Activated CD8-positive, alpha-beta memory T cell treated with anti-CD3 and anti-CD28 coated beads for 48 hours (primary cell): ENCODE data around the gene SCART1.
"Not testable (repeated sequence)": the region's sequence is repeated elsewhere in the genome, so short reads cannot be mapped to it uniquely, and the experiment has no call there.

Source experiments
- DNase-seq, 3 experiments: peaks; one replicate each; pipeline ENCODE4 v3.0.0-alpha.2; 2020; ENCODE audit warnings: low read depth in 2 of 3, low spot score in 2 of 3

SCART1 gene

DNA sequence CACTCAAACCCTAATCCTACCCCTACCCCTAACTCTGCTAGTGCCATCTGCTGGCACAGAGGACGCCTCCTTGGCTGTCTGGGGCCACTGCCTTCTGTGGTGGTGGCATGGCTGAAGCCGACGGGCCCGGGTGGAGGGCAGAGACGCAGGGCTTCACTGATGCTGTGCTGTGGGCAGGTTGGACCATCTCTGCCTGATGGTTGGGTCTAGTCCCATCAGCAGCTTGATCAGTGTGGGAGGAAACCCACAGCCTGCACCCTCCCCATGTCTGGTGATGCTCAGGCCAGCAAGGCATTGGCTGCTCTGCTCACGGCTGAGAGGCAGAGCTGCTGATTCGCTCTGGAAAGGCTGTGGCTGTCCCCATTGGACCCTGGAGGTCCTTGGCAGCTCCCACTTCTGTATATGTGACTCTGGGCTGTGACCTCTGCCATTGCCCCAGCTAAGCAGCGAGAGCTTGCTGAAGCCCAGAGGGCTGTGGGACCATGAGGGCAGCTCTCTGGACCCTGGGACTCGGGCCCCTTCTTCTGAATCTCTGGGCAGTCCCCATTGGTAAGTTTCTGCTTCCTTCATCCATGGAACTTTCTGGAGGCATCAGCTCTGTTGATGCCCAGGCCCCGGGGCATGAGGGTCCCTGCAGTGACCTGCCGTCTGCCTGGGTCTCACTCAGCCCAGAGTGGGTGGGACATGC is at the start of gene SCART1:
Gene SCART1, plus strand, starts transcription at position 430 of the 688 bp plus-strand sequence. Its CDS starts 53 bp downstream, at position 483.
- DNase-seq: no peak

DNA sequence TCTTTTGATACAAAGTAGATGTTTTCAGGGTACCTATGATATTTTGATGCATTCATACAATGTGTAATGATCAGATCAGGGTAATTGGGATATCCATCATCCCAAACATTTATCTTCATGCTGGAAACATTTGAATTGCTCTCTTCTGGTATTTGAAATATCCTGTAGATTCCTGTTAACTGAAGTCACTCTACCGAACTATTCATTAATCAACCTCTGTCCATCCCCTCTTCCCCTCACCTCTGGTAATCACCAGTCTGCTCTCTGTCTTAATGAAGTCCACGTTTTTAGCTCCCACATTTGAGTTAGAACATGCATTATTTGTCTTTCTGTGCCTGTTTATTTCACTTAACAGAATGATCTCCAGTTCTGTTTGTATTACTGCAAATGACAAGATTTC is 48.5 kb upstream of the SCART1 start:
- DNase-seq: no peak

DNA sequence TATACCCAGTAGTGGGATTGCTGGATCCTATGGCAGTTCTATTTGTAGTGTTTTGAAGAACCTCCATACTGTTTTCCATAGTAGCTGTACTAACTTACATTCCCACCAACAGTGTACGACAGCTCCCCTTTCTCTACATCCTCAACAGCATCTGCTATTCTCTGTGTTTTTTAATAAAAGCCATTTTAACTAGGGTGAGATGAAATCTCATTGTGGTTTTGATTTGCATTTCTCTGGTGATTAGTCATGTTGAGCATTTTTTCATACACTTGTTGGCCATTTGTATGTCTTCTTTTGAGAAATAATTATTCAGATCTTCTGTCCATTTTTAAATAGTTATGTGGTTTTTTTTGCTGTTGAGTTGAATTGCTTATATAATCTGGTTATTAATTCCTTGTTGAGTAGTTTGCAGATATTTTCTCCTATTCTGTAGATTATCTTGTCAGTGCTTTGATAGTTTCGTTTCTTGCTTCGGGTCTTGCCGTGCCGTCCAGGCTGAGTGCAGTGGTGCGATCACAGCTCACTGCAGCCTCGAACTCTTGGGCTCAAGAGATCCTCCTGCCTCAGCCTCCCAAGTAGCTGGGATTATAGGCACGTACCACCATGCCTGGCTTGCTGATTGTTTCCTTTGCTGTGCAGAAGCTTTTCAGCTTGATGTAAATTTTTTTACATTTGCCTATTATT is 47.8 kb upstream of the SCART1 start:
- no peak for DNase-seq

DNA sequence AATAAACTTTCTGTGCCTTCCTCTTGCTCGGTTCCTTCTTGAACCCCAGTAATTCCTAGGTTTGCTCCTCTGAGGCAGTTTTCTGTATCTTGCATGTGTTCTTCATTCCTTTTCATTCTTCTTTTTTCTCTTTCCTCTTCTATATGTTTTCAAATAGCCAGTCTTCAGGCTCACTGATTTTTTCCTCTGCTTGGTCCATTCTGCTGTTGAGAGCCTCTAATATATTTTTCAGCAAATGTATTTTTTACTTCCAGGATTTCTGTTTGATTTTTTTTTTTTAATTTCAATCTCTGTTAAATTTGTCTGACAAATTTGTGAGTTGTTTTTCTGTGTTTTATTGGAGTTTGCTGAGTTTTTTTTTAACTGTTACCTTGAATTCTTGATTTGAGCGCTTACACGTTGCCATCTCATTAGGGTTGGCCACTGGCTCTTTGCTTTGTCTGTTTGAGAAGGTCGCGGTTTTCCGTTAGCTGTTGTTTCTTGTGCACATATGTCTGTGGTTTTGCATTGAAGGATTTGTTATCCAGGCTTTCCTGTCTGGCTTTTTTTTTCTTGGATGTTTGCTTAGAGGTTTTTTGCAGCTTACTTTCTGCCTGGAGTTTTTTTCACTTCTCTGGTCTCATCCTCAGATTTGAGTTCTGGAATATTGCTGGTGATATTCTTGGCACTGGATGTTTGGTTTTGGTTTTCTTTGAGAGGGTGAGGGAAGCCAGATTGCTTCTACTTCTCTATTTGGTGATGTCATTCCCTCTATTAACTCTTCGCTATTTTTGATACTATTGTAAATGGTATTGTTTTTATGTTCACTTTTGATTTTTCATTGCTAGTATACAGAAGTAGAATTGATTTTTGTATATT is 42.0 kb upstream of the SCART1 start:
- DNase-seq: no peak

DNA sequence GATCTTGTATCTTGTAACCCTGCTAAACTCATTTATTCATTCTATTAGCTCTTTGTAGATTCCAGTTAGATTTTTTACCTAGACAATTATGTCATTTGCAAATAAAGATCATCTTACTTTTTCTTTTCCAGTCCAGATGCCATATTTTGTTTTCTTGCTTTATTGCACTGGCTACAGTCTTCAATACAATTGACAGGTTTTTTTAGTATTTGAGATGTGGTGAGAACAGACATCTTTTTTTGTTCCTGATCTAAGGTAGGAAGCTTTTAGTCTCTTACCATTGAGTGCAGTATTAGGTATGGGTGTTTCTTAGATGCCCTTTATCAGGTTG is 41.4 kb upstream of the SCART1 start:
- DNase-seq: no peak

DNA sequence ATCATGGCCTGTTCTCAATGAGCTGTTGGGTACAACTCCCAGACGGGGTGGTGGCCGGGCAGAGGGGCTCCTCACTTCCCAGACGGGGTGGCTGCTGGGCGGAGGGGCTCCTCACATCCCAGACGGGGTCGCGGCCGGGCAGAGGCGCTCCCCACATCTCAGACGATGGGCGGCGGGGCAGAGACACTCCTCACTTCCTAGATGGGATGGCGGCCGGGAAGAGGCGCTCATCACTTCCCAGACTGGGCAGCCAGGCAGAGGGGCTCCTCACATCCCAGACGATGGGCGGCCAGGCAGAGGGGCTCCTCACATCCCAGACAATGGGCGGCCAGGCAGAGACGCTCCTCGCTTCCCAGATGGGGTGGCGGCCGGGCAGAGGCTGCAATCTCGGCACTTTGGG is 39.3 kb upstream of the SCART1 start:
- not testable (repeated sequence) for DNase-seq

DNA sequence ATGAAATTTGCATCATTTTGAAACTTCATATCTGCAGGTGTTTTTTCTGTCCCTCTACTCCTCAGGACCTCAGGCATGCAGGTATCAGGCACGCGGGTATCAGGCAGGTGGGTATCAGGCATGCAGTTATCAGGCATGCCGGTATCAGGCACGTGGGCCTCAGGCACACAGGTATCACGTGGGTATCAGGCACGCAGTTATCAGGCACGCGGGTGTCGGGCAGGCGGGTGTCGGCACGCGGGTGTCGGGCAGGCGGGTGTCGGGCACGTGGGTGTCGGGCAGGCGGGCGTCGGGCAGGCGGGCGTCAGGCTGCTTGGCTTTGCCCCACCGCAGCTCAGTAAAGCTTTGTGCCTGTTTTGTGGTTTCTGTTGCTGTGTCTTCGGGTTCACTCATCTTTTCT is 38.0 kb upstream of the SCART1 start:
- DNase-seq: no peak

DNA sequence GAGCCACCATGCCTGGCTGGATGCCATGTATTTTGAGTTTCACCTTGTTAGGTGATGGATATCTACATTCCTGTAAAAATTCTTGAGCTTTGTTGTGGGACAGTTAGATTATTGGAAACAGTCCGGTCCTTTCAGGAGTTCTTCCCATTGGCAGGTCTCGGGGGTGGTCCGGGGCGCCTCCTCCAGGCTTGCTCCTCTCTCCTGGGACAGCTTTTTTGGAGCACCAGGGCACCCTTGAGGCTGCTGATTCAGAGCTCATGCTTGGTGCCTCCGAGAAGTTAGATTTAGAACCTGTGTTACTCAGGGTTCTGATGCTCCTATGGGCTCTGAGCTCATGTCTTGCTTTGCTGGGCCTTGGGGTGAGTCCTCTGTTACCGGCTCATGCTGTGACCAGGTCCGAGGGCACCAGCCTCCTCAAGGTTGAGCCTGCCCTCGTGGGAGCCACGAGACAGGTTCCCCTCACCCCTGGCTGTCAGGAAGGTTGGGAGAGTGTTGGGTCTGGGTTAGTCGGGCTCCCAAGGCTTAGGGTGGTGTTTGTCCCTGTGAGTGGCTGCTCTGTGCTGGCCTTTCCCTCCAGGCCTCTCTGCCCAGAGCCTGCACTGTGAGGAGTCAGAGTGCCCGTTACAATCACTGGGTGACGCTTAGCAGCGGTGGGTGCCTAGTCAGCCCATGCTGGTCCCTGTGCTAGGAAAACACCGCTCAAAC is 35.3 kb upstream of the SCART1 start:
- DNase-seq: no peak

DNA sequence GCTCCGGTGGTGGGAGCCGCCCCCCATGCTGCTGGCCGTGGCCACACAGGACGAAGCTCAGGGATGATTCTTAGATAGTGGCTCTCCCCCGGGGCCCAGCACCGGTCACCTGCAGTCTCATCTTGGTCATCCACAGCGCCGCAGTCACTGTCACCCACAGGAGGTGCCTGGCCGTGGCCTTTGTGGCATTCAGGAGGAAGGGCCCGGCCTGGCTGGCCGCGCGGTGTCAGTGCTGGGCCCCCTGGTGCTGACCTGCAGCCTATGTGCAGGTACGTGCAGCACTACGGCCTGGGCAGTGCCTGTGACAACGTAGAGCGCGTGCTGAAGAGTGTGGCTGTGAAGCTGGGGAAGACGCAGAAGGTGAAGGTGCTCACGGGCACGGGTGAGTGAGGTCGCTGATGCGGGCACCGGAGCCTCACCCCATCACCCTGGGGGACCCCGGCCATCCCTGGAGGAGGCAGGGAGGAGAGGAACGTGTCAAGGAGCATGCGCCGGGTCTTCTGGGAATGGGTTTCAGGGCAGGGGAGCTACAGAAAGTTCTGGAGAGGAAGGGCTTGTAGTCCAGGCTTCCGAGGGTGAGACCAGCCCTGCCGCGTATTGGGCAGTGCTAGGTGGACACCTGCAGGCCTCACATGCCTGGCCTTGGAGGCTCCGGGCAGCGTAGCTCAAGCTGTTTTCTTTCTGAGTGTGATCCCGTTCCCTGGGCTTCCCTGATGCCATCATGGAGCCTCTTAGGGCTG is 34.4 kb upstream of the SCART1 start:
- DNase-seq: no peak

DNA sequence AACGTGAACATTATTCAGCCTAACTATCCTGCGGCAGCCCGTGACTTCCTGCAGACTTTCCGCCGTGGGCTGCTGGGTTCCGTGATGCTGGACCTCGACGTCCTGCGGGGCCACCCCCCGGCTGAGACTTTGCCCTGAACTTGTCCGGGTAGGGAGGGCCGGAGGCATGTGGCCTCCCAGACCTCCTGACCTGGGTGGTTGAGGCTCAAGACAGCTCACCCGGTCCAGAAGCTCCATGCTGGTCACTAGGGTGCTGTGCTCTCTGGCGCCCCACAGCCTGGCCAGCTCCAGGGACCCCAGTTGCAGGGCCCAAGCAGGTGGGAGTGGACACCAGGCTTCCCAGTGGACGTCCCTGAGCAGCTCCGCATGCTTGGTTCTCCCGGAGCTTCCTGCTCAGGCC is 33.7 kb upstream of the SCART1 start:
- DNase-seq: no peak

DNA sequence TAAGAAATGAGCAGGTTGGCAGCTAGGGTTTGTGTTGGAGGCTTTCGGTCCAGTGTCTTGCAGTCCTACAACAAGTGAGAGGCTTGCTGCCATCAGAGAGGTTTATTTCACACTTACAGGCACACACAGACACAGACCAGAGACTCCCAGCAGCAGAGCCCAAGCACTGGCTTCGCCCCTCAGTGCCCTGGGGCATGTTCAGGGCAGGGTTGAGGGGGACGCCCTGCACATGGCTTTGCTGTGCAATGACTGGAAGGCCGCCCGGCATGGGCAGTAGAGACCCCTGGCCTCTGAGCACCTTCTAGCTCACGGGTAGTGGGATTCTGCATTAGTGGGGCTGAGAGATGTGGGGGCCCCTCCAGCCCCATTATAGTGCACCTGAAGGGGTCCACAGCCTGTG is 33.2 kb upstream of the SCART1 start:
- no peak for DNase-seq

DNA sequence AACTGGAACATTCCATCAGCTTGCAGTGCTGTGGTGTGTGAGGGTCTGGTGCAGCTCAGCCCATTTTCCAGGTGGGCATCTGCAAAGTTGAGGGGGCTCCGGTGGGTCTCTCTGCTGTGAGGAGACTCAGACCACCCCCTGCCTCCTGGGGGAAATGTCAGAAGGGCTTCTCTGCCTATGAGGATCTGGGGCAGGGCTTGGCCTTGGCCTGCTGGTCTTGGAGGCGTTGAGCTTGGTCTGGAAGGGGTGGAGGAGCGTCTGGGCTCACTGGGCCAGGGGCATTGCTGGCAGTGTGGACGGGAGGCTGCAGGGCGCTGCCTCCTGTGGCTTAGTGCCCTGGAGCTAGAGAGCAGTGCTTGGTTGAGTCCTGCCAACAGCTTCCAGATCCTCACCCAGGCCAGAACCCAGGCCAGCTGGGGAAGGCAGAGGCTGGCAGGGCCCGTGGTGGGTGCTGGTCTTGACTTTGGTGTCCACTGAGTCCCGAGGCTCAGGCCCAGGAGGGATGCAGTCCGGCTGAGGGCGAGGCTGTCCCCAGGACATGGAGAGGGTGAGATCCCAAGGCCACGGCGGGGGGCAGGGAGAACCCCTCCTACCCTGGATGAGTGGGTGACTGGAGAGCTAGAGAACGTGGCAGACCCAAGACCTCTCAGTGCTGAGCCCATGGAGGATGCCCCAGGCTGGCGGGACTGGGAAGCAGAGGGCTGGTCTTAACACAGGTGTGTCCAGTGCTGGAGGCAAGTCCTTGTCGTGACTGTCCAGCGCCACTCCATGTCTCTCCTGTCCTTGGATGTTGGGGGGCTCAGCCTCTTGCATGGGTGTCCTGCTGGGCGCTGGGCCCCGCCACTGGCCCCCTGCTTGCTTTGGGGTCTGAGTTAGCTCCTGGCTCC is 32.2 kb upstream of the SCART1 start:
- DNase-seq: no peak

DNA sequence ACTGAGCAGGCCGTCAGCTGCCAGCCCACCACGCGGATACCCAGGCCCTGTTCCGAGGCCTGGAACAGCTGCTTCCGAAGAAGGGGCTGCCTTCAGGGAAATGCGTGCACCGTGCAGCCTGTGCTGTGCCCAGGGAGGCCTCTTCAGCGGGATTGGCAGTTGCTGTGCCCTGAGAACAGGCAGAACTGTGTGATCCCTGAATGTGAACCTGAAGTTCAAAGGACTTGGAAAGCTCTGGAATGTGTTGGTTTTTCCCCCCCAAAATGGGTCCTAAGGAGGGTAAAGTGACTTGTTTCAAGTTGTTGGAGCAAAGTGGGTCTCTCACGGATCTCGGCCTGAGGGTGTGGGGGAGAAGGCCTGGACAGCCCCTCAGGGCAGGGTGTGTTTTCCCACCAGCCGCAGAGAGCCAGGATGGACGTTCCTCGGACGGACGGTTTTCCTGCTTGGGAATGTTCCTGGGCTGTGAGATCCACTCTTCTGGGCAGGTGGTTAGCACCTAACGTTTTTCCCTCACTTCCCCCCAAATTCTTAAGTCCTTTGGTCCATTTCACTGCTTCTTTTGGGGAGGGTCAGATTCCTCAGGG is 31.4 kb upstream of the SCART1 start:
- DNase-seq: no peak

DNA sequence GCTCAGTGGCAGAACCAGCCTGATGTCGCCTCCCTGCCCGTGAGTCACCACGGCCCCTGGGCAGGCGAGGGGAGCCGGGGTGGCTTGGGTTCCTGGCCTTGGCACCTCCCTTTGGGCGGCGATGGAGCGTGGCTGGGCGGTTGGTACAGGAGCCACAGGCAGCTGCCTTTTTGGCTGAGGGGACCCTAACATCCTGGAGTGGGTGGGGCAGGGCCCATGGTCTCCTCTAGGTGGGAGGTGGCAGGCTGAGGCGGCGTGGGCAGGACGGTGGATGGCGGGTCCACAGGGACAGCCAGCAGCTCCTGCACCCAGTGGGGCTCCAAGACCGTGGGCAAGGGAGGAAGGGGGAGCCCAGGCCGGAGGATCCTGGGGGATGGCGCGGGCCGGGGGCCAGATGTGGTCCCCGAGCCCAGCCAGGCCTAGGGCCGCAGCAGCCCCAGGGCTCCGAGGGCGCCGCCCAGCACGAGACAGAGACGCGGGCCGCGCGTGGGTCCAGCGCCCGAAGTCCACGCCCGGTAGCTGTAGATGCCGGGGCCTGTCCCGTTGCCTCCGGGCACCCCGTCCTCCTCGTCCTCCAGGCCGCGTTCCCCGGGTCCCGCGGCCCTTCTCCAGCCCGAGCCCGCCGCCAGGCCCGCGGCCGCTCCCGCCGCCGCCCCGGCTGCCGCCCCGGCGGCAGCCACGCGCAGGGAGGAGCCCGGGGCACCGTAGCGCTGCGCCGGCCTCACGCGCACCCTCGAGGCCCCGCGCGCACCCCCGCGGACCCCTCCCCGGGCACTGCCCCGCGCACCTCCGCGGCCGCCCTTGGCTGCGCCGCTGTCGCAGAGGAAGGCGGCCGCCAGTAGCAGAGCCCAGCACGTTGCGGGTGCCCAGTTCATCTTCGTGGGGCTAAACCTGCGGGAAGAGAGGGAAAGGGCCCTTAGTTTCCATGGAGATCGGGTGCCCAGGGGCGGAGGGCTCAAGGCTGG is 30.7 kb upstream of the SCART1 start:
- DNase-seq: no peak

DNA sequence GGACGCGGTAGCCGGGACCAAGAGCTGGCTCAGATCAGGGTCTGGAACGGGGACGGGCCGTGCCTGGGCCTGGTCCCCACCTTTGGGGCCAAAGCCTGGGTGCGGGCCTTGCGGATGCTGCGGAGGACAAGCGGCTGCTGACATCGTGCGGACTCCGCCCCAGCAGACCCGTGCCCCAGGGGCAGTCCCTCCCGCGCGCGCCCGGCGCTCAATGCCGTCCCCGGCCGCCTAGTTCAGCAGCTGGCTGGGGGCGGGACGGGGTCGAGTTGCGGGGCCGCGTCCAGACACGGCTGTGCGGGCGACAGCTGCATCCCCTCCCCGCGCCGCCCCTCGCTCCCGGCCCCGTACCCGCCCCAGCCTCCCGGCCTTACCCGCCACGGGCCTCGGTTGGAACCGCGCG is 29.6 kb upstream of the SCART1 start:
- DNase-seq: not testable (repeated sequence)

DNA sequence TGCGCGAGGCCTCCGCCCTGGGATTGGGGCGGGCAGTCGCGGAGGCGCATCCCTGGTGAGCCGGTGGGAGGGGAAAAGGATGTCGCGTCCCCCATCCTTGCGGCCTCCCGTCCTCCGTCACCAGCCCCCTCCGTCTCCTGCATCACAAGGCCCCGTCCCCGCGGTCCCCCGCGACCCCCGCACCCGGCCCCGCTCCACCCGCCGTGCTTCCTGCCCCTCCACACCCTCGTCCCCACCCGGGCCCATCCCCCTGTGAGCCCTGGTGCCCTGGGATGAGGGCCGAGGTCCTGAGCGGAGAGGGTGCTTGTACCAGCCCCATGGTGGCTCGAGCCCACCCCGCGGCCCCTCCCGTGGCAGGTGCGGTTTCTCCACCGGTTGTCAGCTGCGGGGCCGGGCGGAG is 29.1 kb upstream of the SCART1 start, which contains the start of gene SPRN:
Gene SPRN, minus strand, starts transcription at position 25 of the 400 bp plus-strand sequence. CDS start 944 bp downstream, outside the sequence.
- not testable (repeated sequence) for DNase-seq

DNA sequence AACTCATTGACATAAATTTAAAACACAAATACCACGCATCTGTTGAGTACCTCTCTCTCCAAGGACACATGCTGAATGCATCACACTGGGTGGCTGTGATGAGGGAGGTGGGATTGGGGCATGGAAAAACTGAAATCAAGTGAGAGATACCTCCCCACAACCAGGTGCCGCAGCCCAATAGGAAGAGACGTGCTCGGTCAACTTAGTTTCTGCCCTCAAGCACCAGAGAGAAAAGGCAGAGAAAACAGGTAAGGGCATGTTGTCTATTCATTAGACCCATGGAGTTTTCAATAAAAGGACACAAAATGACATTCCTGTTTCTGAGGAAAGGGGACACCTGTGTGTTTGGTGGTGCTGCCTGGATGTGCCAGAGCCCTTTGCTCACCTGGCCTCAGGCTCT is 24.2 kb upstream of the SCART1 start:
- not testable (repeated sequence) for DNase-seq
